Testis (tissue), 2 donors: ENCODE measurements around the gene TMEM98.

Source experiments
- POLR2A ChIP-seq: fragments of 450-650 bp; IDR thresholded peaks from one replicate; pipeline ENCODE4 v1.6.1; 2017; ENCODE audit warnings: antibody characterized with exemption, mild to moderate bottlenecking, moderate library complexity
- TF ChIP-seq, protein P1 (sequence below), 3 experiments: fragments of 450-650 bp in 2 of 3; fragments of 200-600 bp in 1 of 3; sonication (generic) in 1 of 3; IDR thresholded peaks; one replicate each; pipeline ENCODE4 v1.5.1; 2016 to 2019; ENCODE audit warnings: antibody characterized with exemption in 3 of 3, mild to moderate bottlenecking in 2 of 3, moderate library complexity in 1 of 3

DNA sequence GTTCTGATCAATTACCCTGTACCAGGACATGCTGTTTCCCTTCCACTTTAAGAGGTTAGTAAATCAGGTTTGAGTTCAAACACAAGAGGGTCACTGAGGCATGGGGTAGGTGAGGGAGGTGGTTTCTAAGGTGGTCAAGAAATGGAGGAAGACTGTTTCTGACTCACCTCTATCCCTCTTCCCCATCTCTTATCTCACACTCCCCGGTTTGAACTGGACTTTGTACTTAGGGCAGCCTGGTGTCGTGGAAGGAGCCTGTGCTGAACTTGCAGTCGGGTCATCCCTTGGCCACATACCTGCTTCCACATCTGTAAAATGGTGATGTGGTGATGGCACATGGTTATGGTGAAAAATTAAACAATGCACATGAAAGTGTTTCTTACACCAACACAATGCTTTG, 17.2 kb upstream of the TMEM98 start:
- TF ChIP-seq, protein P1, sequence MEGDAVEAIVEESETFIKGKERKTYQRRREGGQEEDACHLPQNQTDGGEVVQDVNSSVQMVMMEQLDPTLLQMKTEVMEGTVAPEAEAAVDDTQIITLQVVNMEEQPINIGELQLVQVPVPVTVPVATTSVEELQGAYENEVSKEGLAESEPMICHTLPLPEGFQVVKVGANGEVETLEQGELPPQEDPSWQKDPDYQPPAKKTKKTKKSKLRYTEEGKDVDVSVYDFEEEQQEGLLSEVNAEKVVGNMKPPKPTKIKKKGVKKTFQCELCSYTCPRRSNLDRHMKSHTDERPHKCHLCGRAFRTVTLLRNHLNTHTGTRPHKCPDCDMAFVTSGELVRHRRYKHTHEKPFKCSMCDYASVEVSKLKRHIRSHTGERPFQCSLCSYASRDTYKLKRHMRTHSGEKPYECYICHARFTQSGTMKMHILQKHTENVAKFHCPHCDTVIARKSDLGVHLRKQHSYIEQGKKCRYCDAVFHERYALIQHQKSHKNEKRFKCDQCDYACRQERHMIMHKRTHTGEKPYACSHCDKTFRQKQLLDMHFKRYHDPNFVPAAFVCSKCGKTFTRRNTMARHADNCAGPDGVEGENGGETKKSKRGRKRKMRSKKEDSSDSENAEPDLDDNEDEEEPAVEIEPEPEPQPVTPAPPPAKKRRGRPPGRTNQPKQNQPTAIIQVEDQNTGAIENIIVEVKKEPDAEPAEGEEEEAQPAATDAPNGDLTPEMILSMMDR (IDR thresholded peaks at IDR 0.05): no peak
- TF ChIP-seq POLR2A: no peak
